HG02610 (cell line): Measurements from ENCODE around the gene STK32A.
"Not testable (repeated sequence)": the region's sequence is repeated elsewhere in the genome, so short reads cannot be mapped to it uniquely, and the experiment has no call there.

Source experiments
- ATAC-seq: cut with Tn5 transposase; IDR thresholded peaks from one replicate; pipeline ENCODE4 v1.9.1; 2021; ENCODE audit warnings: mild to moderate bottlenecking, moderate library complexity; ENCODE audit not compliant: unreplicated experiment

Gene STK32A

GRCh38 chr5:147234825-147235635 lies at the start of gene STK32A:
Gene STK32A (plus strand): TSS chr5:147235026. CDS start chr5:147239635, 4,609 bp downstream.
- no peak for ATAC-seq

GRCh38 chr5:147187099-147187540 lies 47.7 kb upstream of the STK32A start:
- no peak for ATAC-seq

- peak; percentile 70 for ATAC-seq
Observed at GRCh38 chr5:147188200-147189108, 46.4 kb upstream of the STK32A start.

GRCh38 chr5:147189109-147189424 lies 45.8 kb upstream of the STK32A start:
- no peak for ATAC-seq

GRCh38 chr5:147190331-147190730 lies 44.5 kb upstream of the STK32A start:
- ATAC-seq = no peak

- no peak for ATAC-seq
Observed at GRCh38 chr5:147193123-147193522, 41.7 kb upstream of the STK32A start.

GRCh38 chr5:147200004-147200403 lies 34.8 kb upstream of the STK32A start:
- ATAC-seq = no peak

GRCh38 chr5:147203213-147203612 lies 31.6 kb upstream of the STK32A start:
- no peak for ATAC-seq

GRCh38 chr5:147204576-147204975 lies 30.2 kb upstream of the STK32A start:
- no peak for ATAC-seq

GRCh38 chr5:147208134-147208533 lies 26.7 kb upstream of the STK32A start:
- no peak for ATAC-seq

- no peak for ATAC-seq
Observed at GRCh38 chr5:147216552-147217154, 18.2 kb upstream of the STK32A start.

GRCh38 chr5:147223343-147223742 lies 11.5 kb upstream of the STK32A start:
- no peak for ATAC-seq

- ATAC-seq = no peak
Observed at GRCh38 chr5:147223948-147224791, 10.7 kb upstream of the STK32A start.

GRCh38 chr5:147225938-147226337 lies 8.9 kb upstream of the STK32A start:
- no peak for ATAC-seq

GRCh38 chr5:147226512-147226911 lies 8.3 kb upstream of the STK32A start:
- ATAC-seq = no peak

- no peak for ATAC-seq
Observed at GRCh38 chr5:147234239-147234824, 494 bp upstream of the STK32A start.

- ATAC-seq = no peak
Observed at GRCh38 chr5:147240266-147240985, 5.6 kb downstream of the STK32A start.

GRCh38 chr5:147243238-147243637 lies 8.4 kb downstream of the STK32A start:
- ATAC-seq = not testable (repeated sequence)

GRCh38 chr5:147245381-147246165 lies 10.7 kb downstream of the STK32A start:
- no peak for ATAC-seq
